Medulla oblongata (tissue), 1 donor: Measurements from ENCODE around the gene ADAM10.
"Not testable (repeated sequence)": the region's sequence is repeated elsewhere in the genome, so short reads cannot be mapped to it uniquely, and the experiment has no call there.

Source experiments
- DNase-seq: peaks from one replicate; pipeline ENCODE4 v3.0.0-alpha.2; 2015; ENCODE audit errors: extremely low spot score

The ADAM10 gene

DNA sequence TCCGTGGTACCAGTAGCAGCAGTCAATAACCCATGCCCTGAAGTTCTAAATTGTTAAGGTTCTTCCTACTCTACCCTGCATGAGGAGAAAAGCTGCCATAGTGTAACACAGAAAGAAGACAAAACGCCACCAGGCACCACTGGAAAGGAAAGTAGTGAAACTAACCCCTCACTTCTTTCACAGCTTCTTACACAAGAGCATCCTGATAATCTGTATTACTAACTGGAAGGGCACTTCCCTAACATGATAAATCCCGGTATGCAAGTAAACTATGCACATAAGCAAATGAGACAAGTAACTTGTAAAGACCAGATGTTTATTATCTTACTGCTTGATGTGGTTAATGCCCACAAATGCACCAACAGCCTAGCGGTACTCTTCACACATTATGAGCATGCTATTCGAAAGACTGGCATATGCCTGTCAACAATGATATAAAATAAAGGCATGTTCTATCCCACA, 141.3 kb downstream of the ADAM10 start:
- DNase-seq = no peak

DNA sequence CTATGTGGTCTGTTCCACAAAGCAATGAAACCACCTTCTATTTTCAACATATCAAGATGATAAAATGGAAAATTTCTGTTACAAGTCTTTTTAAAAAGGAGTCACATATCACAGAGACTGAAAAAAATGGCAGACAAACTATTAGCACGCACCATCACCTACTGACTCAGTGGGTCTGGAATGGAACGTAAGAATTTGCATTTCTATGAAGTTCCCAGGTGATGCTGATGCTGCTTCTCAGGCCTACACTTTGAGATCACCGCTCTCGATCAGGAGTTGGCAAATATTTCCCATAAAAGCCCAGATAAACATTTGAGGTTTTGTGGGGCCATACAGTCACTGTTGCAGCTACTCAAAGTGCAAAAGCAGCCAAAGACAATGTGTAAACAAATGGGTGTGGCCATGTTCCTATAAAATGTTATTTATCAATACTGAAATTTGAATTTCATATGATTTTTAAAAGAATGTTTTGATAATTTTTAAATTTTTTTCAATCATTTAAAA, 142.9 kb downstream of the ADAM10 start:
- no peak for DNase-seq

DNA sequence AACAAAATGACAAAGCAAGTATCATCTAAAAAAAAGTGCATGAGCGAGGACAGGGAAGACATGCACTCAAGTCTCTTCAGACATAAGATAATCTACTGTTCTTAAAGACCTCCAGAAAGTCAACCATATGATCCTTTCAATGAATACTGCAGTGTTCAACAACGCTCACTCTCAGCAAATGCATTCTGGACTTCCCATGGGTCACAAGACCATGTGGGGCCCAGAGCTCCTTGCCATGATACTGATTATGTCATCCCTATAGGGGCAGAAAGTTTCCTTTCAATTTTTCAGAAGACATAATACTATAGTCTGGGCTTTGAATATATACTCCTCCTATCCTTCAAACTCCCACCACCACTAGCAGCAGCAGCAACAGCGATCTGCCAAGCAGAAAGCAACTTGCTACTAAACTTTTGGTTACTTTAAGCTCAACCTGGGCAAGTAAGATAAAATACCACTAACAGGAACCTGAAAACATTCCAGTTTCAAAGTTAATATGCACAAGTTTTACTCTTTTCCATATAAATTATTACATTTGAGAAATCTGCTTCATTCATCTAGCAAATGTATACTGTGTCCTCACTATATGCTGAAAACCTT, 143.5 kb downstream of the ADAM10 start:
- DNase-seq = peak; percentile 49

DNA sequence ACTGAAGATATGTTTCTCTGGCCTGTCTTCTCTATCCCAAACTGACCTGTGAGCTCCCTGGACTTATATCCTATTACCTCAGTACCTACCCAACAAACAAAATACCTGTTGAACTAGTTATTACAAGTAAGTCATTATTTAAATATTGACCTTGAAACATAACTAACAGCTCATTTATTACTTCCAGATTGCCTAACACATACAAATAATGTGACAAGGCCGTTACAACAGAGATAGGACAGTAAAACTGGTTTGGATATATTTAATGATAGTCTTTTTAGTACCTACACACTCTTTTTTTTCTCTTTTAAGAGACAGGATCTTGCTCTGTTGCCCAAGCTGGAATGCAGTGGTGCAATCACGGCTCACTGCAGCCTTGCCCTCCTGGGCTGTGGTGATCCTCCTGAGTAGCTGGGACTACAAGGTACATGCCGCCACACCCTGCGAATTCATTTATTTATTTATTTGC, 145.0 kb downstream of the ADAM10 start:
- DNase-seq = no peak

DNA sequence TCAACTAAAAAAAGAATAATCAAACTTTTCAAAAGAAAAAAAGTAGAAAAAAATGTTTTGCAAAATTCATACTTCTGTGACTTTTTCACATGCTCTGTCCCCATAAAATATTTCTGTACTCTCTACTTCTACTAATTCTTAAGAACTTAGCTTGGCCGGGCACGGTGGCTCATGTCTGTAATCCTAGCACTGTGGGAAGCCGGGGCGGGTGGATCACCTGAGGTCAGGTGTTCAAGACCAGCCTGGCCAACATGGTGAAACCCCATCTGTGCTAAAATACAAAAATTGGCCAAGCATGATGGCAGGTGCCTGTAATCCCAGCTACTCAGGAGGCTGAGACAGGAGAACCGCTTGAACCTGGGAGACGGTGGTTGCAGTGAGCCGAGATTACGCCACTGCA, 145.6 kb downstream of the ADAM10 start:
- not testable (repeated sequence) for DNase-seq

DNA sequence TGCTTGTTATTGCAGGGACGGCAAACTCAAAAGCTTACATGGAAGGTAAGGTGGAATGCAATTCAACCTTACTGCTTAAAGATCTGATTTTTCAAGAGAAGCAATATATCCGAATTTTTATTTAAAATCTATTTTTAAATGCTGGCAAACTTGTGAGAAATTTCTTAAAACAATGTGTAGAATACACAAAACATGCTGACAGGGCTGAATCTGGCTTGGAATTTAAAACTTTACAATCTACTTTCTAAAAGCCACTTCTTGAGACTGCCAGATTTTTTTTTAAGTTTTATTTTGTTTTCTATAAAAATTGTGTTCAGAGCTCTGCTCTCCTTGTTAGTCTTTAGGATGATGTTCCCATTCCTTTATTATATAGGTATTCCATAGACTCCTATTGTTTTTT, 146.7 kb downstream of the ADAM10 start:
- no peak for DNase-seq

DNA sequence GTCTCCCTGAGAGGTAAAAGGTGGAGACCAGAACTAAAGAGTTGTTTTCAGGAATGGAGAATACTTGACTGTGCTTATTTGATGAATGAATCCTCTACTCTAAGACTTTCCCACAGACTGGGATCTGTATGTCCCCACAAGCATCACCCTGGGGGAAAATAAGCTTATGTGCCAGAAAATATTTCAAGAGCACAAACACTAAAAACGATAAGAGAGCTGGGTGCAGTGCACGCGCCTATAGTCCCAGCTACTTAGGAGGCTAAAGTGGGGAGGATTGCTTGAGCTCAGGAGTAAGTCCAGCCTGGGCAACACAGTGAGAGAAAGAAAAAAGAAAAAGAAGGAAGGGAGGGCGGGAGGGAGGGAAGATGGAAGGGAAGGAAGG, 150.7 kb downstream of the ADAM10 start:
- DNase-seq = no peak

DNA sequence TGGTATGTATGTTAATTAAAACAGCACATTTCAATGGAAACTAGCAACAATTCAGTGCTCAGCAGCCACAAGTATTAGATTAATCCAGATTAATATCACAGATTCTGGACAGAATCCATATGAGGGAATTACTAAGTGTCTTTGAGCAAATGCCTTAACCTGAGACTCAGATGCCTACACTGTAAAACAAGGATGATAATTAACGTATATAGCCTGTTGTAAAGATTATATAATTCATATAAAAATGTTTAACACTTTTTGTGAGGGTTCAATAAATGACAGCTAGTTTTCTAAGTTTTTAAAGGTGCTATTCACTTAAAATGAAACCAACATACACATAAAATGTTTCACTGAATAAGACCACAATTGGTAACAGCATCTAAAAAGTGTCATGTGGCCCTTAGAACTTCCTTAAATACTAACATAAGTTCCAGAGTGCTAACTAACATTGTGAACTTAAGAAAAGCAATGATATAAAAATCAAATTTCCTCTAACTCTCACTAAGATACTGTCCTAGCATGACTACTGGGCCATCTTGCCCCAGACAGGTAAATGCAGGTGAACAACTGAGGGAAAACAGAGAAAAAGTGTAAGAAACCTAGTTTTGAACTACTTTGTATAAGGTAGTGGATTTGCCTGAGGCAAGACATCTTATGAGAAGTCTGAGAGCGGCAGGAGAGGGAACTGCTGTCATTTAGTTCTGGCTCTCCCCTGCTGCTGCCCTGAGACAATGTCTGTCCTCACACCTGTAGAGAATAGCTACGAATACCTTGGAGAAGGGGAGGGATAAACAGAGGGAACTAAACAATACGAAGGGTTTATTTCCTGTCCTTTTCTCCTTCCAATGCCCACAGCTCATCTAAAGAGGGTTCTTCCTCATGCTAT, 151.3 kb downstream of the ADAM10 start:
- DNase-seq = peak; percentile 52

DNA sequence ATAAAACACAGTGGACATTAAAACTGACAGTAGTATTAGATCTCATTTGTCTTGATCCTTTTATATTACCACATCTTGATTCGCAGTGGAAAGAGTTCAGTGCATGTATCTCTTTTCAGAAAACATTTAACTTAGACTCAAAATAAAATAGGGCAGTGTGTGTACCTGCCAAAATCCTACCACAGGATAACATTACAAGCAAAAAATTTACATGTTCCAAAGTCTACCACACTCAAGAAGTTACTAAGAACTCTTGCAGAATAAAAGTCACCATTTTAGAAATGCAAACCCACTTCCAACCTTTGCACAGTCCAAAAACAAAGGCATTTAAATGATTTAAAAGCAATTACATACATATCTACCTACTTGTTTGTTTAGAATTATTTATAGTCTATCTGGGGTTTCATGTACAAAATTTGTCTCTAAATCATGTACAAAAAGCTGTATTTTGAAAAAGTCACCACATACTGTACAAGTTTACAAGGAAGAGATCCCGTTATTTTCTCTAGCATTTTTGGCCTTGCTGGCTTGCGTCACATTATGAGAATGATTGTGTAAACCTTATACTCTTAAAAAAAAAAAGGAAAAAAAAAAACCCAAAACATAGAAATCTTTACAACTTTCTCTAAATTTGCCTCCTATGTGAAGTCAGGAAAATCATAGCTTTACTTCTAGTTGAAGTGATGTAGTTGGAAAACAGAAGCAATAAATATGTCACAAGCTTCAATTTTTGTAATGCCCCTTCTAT, 153.8 kb downstream of the ADAM10 start:
- DNase-seq = no peak

DNA sequence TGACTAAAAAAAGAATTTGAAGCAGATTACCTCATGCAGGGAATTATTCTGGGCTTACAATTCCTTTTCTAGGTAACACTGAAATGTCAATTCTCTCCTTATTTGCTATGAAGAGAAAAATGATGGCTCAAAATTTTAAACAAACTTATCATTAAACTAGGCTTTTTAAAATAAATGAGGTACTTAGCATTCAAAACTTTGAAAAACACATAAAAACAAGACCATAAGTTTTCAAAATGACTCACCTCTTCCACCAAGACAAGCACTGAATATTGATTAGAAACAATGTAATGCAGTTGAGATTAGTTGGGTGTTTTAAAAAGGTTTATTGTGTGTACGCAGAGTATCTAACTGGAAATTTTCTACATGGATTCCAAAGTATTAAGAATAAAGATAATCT, 154.6 kb downstream of the ADAM10 start:
- no peak for DNase-seq

DNA sequence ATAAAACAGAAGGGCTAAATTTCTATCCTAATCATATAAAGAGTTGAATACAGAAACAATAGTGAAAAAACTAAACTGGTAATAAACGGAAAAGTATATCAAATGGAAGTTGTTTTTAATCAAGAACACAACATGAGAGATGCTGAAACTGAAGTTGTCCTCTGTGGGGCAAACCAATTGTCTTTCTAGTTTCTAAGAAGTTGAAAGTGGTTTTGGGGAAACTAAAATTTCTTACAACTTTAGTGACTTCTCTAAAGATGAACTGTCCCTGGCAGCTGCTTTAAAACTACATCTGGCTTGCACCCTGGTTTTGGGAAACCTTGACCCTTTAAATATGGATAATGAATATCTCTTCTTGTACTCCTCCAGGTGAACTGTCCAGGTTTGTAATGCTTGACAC, 155.6 kb downstream of the ADAM10 start:
- no peak for DNase-seq

DNA sequence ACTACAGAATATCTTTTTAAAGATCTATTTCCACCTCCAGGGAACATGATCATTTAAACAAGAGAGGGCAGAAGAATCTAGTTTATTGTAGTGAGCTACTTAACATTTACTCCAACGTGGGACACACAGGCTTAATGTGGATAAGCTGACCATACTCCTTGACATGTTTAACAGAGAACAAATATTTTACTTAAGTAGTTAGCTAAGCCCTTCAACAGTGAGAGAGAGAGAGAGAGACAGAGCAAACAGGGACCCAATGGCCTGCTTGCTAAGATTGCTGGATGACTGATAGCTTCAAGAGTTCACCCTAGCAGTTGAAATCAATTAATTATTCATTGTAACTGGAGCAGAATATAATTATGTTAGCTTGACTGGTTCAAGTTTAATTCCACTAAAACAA, 158.6 kb downstream of the ADAM10 start:
- DNase-seq = no peak

DNA sequence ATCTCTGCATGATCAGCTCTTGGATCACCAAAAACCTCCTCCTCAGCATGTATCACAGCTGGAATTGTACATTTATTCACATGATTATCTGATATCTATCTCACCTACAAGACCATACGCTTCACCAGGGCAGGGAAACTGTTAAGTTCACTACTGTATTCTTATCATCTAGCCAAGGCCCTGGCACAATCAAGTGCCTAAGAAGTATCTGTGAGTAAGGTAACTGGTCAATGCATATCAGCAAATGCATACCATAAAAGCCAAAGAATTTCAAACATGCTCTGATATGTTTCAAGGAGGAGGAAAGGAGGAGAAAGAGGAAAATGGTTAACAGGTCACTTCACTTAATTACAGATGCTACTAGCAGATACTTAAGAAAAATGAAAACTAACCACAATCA, 159.3 kb downstream of the ADAM10 start:
- DNase-seq = no peak

DNA sequence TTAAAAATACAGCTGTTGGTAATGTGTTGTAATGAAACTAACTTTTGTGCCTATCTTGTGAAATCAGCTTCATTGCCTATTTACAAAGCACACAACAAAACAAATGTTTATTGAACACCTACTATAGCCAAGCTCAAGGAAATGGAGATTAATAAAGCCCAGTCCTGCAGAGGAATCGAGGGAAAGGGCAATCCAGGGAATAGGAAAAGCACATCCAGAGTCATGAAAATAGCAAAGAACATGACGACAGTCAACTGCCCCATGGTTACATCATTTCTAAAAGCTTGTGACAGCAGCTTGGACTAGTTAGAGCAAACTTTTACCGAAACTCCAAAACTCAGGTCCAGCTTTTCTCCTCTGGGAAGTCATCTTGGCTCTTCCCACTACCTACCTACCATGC, 160.5 kb downstream of the ADAM10 start:
- DNase-seq = no peak

DNA sequence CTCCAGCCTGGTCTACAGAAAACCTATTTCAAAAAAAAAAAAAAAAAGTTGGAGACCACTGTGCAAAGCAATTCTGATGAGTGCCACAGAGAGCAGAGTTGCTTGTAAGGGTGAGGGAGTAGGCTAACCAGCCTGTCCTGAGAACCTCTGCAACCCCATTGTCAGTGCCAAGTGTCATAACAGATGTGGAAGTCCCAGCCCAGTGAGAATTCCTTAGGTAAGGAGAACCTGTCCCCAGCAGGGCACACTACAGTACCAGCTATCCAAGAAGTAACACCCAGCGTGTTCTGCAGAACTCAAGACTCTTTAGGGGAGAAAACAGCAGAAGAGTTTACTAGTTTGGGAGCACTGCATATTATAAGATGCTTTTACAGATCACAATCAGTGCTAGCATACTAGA, 161.4 kb downstream of the ADAM10 start:
- no peak for DNase-seq

DNA sequence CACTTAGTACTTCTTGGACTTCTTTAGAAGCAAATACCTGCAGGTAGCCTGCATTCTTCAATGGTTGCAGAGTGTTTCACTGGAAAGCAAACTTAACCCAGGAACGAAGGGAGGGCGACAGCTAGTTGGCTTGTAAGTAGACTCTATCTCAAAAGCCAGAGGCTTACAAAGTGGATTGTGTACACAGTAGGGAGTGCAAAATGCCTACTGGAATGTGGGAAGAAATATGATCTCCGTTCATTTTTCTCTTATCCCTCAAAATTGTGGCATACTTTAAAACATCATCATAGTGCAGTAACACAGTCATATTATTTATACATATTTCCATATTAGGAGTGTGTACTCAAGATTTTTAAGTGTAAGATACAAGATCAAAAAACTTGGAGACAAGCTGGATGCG, 162.0 kb downstream of the ADAM10 start:
- no peak for DNase-seq

DNA sequence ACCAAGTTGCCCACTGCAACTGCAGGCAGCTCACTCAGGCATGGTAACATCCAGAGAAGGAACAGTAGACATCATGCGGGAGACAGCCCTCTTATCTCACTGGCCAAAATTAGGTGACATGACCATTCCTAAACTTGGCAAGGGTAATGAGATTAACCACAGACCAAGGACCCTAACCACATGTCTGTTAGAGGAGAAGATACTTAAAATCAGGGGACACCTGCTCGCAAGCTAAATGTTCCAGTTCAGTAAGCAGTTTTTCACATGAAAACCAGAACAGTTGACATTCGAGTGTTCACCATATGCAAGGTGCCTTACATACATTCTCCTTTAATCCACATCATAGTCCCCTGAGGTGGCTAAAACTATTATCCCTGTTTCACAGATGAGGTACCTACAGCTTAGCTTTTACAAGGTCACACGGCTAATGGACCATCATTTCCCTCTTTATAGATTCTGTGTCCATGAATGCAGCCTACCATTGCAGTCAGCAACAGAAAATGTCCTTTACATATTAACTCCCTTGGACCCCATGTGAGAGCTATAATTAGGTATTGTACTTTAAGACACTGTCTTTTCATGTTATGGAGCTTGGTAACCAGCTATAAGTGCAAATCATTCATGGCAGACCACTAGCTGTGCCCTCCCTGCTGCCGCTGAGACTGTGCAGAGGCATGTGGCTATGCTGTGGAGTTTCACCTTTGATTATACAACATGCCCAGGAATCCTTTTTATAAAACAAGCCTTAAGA, 163.6 kb downstream of the ADAM10 start:
- no peak for DNase-seq

DNA sequence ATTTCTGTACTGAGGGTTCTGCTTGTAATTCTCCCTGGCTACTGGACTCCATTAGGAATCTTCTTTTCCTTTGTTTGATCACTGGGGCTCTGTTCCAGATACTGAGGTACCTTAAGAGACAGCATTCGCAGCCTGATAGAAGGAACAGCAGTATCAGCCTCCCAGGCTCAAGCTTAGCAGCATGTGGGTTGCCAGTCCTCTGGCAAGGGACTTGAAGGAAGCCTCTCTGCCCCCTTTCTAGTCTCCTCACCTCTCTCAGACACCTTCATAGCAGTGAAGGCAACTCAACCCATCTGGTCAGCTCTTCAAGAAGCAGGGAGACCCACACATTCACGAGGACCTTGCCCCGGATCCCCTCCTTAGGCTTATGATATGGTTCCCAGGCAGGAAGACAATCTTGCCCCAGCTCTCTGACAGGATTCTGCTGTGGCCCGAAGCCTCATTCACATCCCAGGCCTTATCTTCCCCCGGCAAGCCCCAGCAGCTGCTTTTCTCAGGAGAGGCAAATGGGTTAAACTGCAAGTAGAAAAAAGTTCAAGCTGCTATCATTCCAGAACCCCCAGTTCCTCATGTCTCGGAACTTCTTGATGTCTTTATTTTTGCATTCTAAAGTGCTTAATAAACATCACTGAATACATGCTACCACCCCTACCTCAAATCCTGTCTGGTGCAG, 164.6 kb downstream of the ADAM10 start:
- no peak for DNase-seq

DNA sequence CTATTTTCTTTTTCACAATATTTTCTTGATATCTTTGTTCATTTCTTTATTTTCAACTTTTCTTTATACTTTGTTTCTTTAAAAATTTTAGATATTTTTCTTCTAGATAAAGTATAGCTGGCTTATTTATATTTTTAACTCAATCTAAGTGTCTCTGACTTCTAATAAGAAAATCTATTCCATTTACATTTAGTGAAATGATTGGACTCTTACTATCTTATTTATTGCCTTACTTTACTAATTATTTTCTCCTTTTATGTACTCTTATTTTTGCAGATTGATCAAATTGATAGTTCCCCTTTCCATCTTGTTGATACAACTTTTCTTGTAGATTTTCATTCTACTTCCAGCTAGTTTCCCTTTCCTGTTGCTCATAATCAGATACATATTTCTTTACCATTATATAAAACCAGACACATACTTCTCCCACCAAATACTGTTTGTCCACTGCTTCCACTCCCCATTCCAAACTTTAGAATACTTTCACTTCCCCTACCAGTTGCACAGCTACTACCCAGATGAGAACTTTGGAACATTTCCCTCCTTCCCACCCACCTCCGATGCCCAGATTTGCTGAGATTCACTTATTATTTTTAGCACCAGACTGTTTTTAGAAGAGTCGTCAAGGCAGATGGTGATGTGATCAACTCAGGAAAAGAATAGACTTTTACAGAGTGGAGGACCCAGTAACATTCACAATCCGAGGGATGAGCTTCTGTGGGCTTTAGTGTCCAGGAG, 166.2 kb downstream of the ADAM10 start:
- DNase-seq = peak; percentile 70

DNA sequence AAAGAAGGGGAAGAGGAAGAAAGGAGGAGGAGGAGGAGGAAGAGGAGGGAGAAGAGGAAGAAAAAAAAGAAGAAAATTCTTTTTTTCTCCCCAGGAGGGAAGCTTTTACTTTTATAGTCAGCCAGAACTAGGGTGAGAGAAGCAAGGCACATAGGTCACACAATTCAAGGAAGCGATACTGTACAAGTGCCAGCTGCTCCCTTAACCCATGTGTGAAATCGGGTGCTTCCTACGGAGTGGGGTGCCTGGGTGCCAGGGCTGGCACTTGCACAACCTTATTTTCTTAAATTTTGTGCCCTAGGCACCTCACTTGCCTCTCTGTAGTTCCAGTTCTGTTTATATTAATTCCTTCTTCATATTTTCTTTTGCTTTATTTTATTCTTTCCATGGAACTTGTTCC, 167.3 kb downstream of the ADAM10 start:
- peak; percentile 70 for DNase-seq
